Measurements from ENCODE around the gene EPB41L4B.

EPB41L4B gene

GRCh38 chr9:109321727-109322126, 868 bp upstream of the EPB41L4B start:
- in situ Hi-C loops (cut with MboI; ENCODE audit: low sequenced_read_pairs) = no loop called here

- in situ Hi-C loops (cut with MboI; ENCODE audit: low sequenced_read_pairs) = no loop called here
These were observed 523 bp downstream of the EPB41L4B start for GRCh38 chr9:109320331-109320741.

- in situ Hi-C loops (cut with MboI; ENCODE audit: low sequenced_read_pairs) = no loop called here
These were observed 1.1 kb downstream of the EPB41L4B start for GRCh38 chr9:109319626-109320241.

- in situ Hi-C loops (cut with MboI; ENCODE audit: low sequenced_read_pairs) = no loop called here
These were observed 1.7 kb downstream of the EPB41L4B start for GRCh38 chr9:109319017-109319625.

- in situ Hi-C loops (cut with MboI; ENCODE audit: low sequenced_read_pairs) = no loop called here
These were observed 2.7 kb downstream of the EPB41L4B start for GRCh38 chr9:109317979-109318741.

- in situ Hi-C loops (cut with MboI; ENCODE audit: low sequenced_read_pairs) = no loop called here
These were observed 3.4 kb downstream of the EPB41L4B start for GRCh38 chr9:109317311-109317978.

GRCh38 chr9:109316207-109316640, 4.6 kb downstream of the EPB41L4B start:
- in situ Hi-C loops (cut with MboI; ENCODE audit: low sequenced_read_pairs) = no loop called here

GRCh38 chr9:109315480-109316206, 5.2 kb downstream of the EPB41L4B start:
- in situ Hi-C loops (cut with MboI; ENCODE audit: low sequenced_read_pairs) = no loop called here

- in situ Hi-C loops (cut with MboI; ENCODE audit: low sequenced_read_pairs) = no loop called here
These were observed 6.8 kb downstream of the EPB41L4B start for GRCh38 chr9:109314011-109314531.

GRCh38 chr9:109313351-109313750, 7.5 kb downstream of the EPB41L4B start:
- in situ Hi-C loops (cut with MboI; ENCODE audit: low sequenced_read_pairs) = no loop called here

- in situ Hi-C loops (cut with MboI; ENCODE audit: low sequenced_read_pairs) = no loop called here
These were observed 8.1 kb downstream of the EPB41L4B start for GRCh38 chr9:109312783-109313182.

- in situ Hi-C loops (cut with MboI; ENCODE audit: low sequenced_read_pairs) = no loop called here
These were observed 9.1 kb downstream of the EPB41L4B start for GRCh38 chr9:109311731-109312130.

GRCh38 chr9:109311286-109311685, 9.6 kb downstream of the EPB41L4B start:
- in situ Hi-C loops (cut with MboI; ENCODE audit: low sequenced_read_pairs) = no loop called here

GRCh38 chr9:109310486-109310901, 10.4 kb downstream of the EPB41L4B start:
- in situ Hi-C loops (cut with MboI; ENCODE audit: low sequenced_read_pairs) = no loop called here

GRCh38 chr9:109309282-109309681, 11.6 kb downstream of the EPB41L4B start:
- in situ Hi-C loops (cut with MboI; ENCODE audit: low sequenced_read_pairs) = no loop called here

- in situ Hi-C loops (cut with MboI; ENCODE audit: low sequenced_read_pairs) = no loop called here
These were observed 13.2 kb downstream of the EPB41L4B start for GRCh38 chr9:109307380-109308240.

GRCh38 chr9:109305801-109306200, 15.1 kb downstream of the EPB41L4B start:
- in situ Hi-C loops (cut with MboI; ENCODE audit: low sequenced_read_pairs) = no loop called here

- in situ Hi-C loops (cut with MboI; ENCODE audit: low sequenced_read_pairs) = no loop called here
These were observed 16.5 kb downstream of the EPB41L4B start for GRCh38 chr9:109304347-109304746.

- in situ Hi-C loops (cut with MboI; ENCODE audit: low sequenced_read_pairs) = no loop called here
These were observed 17.0 kb downstream of the EPB41L4B start for GRCh38 chr9:109303900-109304299.

GRCh38 chr9:109302606-109303005, 18.3 kb downstream of the EPB41L4B start:
- in situ Hi-C loops (cut with MboI; ENCODE audit: low sequenced_read_pairs) = no loop called here

All from HL-60/S4 (cell line).